GM21737 (cell line): ENCODE data around the gene VANGL2.

Experiments
- ATAC-seq: cut with Tn5 transposase; IDR thresholded peaks from one replicate; pipeline ENCODE4 v1.9.1; 2021; ENCODE audit warnings: mild to moderate bottlenecking, moderate library complexity; ENCODE audit not compliant: unreplicated experiment

Gene VANGL2

DNA sequence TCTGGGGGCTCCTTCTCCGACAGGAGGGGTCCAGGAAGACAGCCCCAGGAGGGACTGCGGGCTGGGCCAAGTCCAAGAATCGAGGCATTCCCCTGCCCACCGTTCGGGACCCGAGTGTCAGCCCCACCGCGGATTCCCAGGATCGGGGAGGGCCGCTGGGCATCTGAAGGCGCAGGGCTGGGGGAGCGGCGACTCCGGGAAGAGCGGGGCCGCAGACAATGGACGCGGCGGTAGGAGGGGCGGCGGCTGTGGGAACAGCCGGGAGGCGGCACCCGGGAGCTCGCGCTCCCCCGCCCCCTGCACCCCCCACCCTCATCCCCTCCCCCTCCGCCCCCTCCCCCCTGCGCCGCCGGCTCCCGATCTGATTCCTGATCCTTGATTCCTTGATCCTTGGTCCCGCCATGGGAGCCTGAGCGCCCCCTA, at the start of gene VANGL2:
VANGL2 (plus strand) TSS at position 342 of the 423 bp plus-strand sequence. CDS start 15,274 bp downstream, outside the sequence.
- ATAC-seq: no peak

GRCh38 chr1:160351629-160352028, 48.7 kb upstream of the VANGL2 start:
- ATAC-seq: no peak

DNA sequence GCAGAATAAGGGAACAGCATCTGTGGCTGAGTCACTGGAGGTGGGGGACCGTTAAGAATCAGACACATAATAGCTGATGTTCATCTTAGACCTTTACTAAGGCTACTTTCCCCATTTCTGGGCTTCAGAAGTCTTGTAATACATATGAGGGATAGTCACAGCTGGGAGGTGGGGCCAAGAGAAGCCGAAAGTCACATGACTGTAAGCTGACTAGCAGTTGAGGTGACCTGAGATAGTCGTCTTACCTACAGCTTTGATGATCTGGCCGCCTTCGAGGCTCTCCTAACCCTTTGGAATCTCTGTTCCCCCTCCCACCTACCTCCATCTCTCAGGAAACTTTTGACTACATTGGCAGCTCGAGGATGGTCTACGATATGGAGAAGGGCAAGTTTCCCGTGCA, 47.8 kb upstream of the VANGL2 start:
- ATAC-seq: no peak

DNA sequence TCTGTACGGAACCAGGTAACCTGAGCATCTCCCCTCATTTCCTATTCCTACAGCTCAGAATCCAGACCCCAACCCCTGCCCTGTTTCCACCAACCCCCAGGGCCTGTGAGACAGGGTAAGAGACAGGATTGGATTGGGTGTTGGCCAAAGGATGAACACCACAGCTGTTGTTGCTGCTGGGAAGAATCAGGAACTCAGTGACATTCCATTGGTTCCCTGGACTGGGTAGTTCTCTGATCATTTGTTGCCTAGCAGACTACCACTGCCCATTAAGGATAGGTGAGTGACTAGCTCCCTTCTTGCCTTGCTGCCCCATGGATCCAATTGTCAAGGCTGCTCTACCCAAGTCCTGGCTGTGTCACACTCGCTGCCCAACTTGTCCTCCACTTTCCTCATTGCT, 47.1 kb upstream of the VANGL2 start:
- ATAC-seq: no peak

DNA sequence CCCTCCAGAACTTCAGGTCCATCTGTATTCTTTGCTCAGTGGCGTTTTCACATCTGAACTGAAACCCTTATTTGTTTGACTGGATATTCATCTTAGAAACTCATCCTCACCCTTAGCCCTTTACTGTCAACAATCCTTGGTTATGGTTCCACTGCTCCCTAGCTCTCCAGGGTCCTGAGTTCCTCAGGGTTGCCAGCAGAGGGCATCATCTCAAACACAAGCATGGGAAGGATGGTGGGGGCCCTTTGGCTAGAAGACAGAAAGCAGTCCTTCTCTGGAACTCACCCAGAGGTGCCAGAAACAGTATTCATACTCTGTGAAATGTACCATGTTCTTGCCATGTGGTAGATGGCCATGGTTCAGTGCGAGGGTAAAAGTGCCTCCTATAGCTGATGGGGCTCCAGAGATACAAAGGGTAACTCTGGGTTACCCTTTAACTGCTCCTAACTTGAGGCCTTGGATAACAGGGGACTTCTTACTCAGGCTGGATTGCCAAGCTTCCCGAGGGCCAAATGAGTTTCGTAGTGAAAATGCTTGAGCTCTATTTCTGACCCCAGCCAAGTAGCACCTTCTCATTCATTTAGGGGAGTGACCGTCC, 45.9 kb upstream of the VANGL2 start:
- ATAC-seq: no peak

GRCh38 chr1:160357286-160358002, 42.9 kb upstream of the VANGL2 start:
- ATAC-seq: no peak

- ATAC-seq: no peak
Measured at GRCh38 chr1:160358073-160358472, 42.3 kb upstream of the VANGL2 start.

DNA sequence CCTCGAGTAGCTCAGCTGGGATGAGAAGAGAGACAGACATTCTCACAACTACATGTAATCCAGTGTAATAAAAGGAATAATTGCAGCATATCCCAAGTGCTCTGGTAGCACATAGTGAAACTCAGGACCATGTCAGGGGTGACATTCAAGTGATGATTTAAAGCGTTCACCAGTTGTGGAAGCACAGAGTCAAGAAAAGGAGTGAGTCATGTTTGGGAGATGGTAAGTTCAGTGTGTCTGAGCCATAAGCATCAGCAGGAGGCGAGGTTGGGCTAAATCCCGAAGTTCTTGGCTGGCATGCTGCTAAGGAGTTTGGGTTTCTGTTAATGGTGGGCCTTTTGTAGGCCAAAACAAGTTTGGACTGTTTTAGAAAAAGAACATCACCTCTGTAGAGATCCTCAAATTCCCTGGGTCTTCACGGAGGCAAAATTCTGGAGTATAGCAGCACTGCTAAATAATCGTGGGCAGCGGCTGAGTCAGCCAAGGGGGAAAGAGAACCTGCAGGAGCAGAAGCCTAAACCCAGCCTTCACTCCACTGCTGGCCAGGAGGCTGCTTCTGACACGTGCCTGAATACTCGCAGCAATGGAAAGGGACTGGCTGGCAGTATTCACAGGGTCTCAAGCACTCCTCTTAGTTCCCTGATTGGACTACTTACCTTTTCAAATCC, 40.7 kb upstream of the VANGL2 start:
- ATAC-seq: no peak

GRCh38 chr1:160360227-160360695, 40.1 kb upstream of the VANGL2 start:
- no peak for ATAC-seq

GRCh38 chr1:160361199-160361598, 39.2 kb upstream of the VANGL2 start:
- ATAC-seq: no peak

- no peak for ATAC-seq
Measured at GRCh38 chr1:160361814-160362167, 38.6 kb upstream of the VANGL2 start.

DNA sequence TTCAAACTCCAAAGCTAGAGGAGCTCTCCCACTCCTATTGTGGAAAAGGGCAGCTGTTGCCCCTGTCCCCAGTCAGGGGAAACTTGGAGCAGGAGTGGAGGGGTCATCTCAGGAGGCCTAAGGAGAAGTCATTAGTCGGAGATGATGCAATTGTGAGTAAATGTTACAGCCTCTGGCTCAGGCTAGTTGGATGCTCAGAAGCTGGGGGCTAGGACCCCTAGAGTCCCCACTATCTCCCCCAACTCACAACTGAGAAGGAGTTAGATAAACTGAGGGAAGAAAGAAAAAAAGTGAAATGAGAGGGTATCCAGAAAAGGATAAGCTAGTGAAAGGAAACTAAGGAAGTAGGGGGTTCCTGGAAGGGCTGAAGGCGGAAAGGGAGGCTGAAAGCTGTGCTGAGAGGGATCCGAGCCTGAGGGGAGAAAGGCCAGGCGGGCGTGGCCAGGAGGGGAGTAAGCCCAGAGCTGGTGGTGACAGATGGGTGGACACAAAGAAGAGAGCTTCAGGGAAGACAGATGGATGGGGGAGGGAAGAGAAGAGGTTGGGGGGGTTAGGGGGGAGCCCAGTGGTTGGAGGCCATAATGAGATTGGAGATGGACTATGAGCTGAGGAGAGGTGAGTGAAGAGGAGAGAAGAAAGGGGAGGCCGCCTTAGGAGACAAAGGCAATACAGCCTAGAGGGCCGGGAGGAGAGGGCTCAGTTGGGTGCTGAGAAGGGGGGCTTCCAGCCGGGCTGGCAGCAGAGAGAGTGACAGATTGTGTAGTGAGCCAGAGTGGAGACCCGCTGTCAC, 38.0 kb upstream of the VANGL2 start:
- no peak for ATAC-seq

DNA sequence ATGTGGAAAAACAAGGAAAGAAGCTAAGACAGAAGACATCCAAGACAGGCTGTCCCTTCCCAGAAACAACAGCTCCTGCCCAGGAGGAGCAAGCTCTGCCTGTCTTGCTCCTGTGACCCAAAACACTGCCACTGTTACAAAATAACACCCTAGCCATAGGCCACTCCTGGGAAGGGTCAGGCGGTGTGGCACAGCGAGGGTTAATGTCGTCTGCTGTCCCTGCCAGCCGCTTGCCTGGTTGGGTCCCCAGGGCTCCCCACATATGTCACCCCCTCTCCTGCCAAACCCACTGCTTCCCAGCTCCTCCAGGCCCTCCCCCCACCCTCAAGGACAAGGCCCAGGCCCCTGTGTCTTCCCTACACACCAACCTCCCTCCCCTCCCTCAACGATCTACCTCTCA, 37.4 kb upstream of the VANGL2 start:
- no peak for ATAC-seq

GRCh38 chr1:160363951-160364735, 36.2 kb upstream of the VANGL2 start:
- ATAC-seq: no peak

DNA sequence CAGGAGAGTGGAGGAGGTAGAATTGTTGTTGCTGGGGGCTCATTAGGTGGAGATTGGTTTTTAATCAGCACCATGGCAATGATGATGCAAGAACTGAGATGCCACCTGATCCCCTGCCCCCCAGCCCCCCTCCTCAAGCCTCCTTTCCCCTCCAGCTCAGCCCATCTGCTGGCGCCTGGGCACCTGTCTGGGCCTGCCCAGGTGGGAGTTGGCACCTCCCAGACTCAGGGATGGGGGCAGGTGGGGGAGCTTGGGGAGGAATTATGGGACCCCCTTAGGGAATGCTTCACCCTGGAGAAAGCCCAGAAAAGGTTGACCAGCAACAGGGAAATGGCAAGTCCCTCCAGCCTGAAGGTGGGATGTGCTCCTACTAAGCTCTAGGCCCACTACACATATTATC, 35.0 kb upstream of the VANGL2 start:
- no peak for ATAC-seq

DNA sequence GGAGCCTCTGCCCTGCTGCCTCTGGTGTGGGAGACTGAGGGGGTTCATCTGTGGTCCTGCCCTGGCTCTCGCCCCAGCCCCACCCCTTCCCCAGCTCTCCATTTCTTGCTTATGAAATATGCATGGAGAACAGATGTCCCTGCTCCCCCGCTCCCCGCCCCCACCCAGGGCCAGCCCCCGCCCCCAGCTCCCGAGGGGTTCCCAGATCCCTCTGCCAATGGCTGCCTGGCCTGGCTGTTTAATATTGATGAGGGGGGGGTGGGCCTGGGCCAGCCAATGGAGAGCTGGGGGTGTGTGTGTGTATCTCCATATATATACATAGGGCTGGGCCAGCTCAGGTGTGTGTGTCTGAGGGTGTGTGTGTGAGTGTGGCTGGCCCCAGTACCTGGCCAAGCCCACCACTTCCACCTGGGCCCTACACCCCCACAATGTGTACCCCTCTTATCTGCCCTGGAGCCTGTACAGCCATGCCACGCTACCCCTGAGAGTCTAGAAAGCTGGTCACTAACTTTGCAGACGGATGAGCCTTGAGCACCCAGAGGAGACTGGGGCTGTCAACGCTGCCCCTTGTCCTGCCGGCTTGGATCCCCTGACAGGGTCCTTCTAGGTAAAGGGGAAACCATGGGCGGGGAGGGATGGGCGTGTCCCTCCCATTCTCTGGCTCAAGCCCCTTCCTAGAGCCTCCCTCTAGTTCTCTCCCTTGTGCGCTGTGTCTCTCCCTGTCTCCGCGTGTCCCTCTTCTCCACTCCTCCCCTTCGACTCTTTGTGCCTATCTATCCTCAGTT, 33.4 kb upstream of the VANGL2 start, which contains the start of gene NHLH1:
NHLH1 (plus strand) TSS at position 341 of the 785 bp plus-strand sequence. CDS start 3,661 bp downstream, outside the sequence.
- ATAC-seq: no peak

- ATAC-seq: no peak
Measured at GRCh38 chr1:160367516-160367900, 32.9 kb upstream of the VANGL2 start.

GRCh38 chr1:160367934-160368923, 32.1 kb upstream of the VANGL2 start:
- ATAC-seq: no peak
